Measurements from ENCODE around the gene SCUBE1.

- TF ChIP-seq CTCF (conservative IDR thresholded peaks at IDR 0.05; ENCODE audit: low read length) (no peak), EZH2phosphoT487 (IDR thresholded peaks at IDR 0.05; ENCODE audit: borderline replicate concordance) (no peak)
These were observed 6.5 kb upstream of the SCUBE1 start for GRCh38 chr22:43349636-43350035.

Measured in Loucy (cell line).